IPS-15b (cell line): ENCODE data around the gene OTUD5.

Experiments used
- H3K27me3 ChIP-seq: one replicate; pipeline ENCODE4 v1.6.1; 2013; ENCODE audit warnings: low read length; ENCODE audit not compliant: control insufficient read depth, insufficient read depth
- H3K36me3 ChIP-seq: one replicate; pipeline ENCODE4 v1.6.1; 2013; ENCODE audit warnings: low read length; ENCODE audit not compliant: control insufficient read depth, insufficient read depth
- H3K4me1 ChIP-seq: one replicate; pipeline ENCODE4 v1.6.1; 2013; ENCODE audit warnings: mild to moderate bottlenecking, low read length; ENCODE audit not compliant: control insufficient read depth, insufficient read depth
- H3K4me3 ChIP-seq: one replicate; pipeline ENCODE4 v1.5.1; 2013; ENCODE audit warnings: low read depth, low read length
- H3K9ac ChIP-seq: one replicate; pipeline ENCODE4 v1.6.1; 2013; ENCODE audit warnings: low read depth, mild to moderate bottlenecking, low read length
- H3K9me3 ChIP-seq: one replicate; pipeline ENCODE4 v1.6.1; 2013; ENCODE audit warnings: mild to moderate bottlenecking, low read length; ENCODE audit not compliant: control insufficient read depth, insufficient read depth

Gene OTUD5

GRCh38 chrX:48902776-48903175, 54.6 kb downstream of the OTUD5 start:
- H3K4me3 ChIP-seq, result no peak overlapping the region
- H3K36me3 ChIP-seq, result peaks cover 35% of the 10 kb centered on the region
- H3K4me1 ChIP-seq, result no peaks in the 10 kb centered on the region
- no peak overlapping the region for H3K9ac ChIP-seq
- H3K27me3 ChIP-seq, result no peaks in the 10 kb centered on the region
- no peaks in the 10 kb centered on the region for H3K9me3 ChIP-seq

GRCh38 chrX:48902135-48902534, 55.3 kb downstream of the OTUD5 start:
- Histone ChIP-seq H3K27me3 (no peaks in the 10 kb centered on the region), H3K9ac (no peak overlapping the region), H3K9me3 (no peaks in the 10 kb centered on the region), H3K36me3 (peaks cover 31% of the 10 kb centered on the region), H3K4me3 (no peak overlapping the region), H3K4me1 (no peaks in the 10 kb centered on the region)

GRCh38 chrX:48901069-48901468, 56.3 kb downstream of the OTUD5 start:
- no peaks in the 10 kb centered on the region for H3K27me3 ChIP-seq

GRCh38 chrX:48899078-48899410, 58.4 kb downstream of the OTUD5 start:
- Histone ChIP-seq H3K4me1 (peaks cover 3% of the 10 kb centered on the region), H3K27me3 (no peaks in the 10 kb centered on the region), H3K4me3 (no peak overlapping the region), H3K9me3 (no peaks in the 10 kb centered on the region), H3K9ac (no peak overlapping the region), H3K36me3 (peaks cover 20% of the 10 kb centered on the region)

More at GRCh38 chrX:48901069-48901468, 56.3 kb downstream of the OTUD5 start:
- Histone ChIP-seq H3K9me3 (no peaks in the 10 kb centered on the region), H3K9ac (no peak overlapping the region), H3K4me1 (peaks cover 3% of the 10 kb centered on the region), H3K36me3 (peaks cover 31% of the 10 kb centered on the region), H3K4me3 (no peak overlapping the region)

- H3K9me3 ChIP-seq, result no peaks in the 10 kb centered on the region
Measured at GRCh38 chrX:48897625-48898306, 59.6 kb downstream of the OTUD5 start, which contains the start of the genes PQBP1 and TIMM17B. PQBP1 (plus strand) TSS chrX:48897930; CDS start chrX:48898510, 580 bp downstream. TIMM17B (minus strand) TSS chrX:48897768; CDS start chrX:48897749, 19 bp downstream.

GRCh38 chrX:48897157-48897624, 60.2 kb downstream of the OTUD5 start:
- H3K36me3 ChIP-seq, result peaks cover 27% of the 10 kb centered on the region
- H3K4me3 ChIP-seq, result peak overlapping the region; percentile 93
- H3K9ac ChIP-seq, result peak overlapping the region; percentile 87
- H3K9me3 ChIP-seq, result no peaks in the 10 kb centered on the region
- no peaks in the 10 kb centered on the region for H3K27me3 ChIP-seq
- H3K4me1 ChIP-seq, result peaks cover 3% of the 10 kb centered on the region

More at GRCh38 chrX:48897625-48898306, 59.6 kb downstream of the OTUD5 start, which contains the start of the genes PQBP1 and TIMM17B:
- H3K4me1 ChIP-seq, result peaks cover 3% of the 10 kb centered on the region
- H3K27me3 ChIP-seq, result no peaks in the 10 kb centered on the region
- peak within 1 kb of the TSS; percentile 93 for H3K4me3 ChIP-seq
- peak within 1 kb of the TSS; percentile 87 for H3K9ac ChIP-seq
- peaks cover 28% of the 10 kb centered on the region for H3K36me3 ChIP-seq

- Histone ChIP-seq H3K27me3 (no peaks in the 10 kb centered on the region), H3K4me1 (peaks cover 3% of the 10 kb centered on the region), H3K4me3 (peak overlapping the region; percentile 93), H3K9ac (peak overlapping the region; percentile 79), H3K36me3 (peaks cover 23% of the 10 kb centered on the region), H3K9me3 (no peaks in the 10 kb centered on the region)
Measured at GRCh38 chrX:48896611-48897011, 60.8 kb downstream of the OTUD5 start.

GRCh38 chrX:48894891-48895290, 62.5 kb downstream of the OTUD5 start:
- peaks cover 15% of the 10 kb centered on the region for H3K36me3 ChIP-seq
- no peaks in the 10 kb centered on the region for H3K27me3 ChIP-seq
- H3K9ac ChIP-seq, result no peak overlapping the region
- H3K4me3 ChIP-seq, result no peak overlapping the region
- no peaks in the 10 kb centered on the region for H3K9me3 ChIP-seq
- peaks cover 5% of the 10 kb centered on the region for H3K4me1 ChIP-seq

GRCh38 chrX:48893556-48894348, 63.7 kb downstream of the OTUD5 start:
- H3K4me3 ChIP-seq, result no peak overlapping the region
- H3K27me3 ChIP-seq, result no peaks in the 10 kb centered on the region
- no peaks in the 10 kb centered on the region for H3K9me3 ChIP-seq
- H3K36me3 ChIP-seq, result peaks cover 12% of the 10 kb centered on the region
- no peak overlapping the region for H3K9ac ChIP-seq
- H3K4me1 ChIP-seq, result peaks cover 5% of the 10 kb centered on the region

GRCh38 chrX:48892896-48893295, 64.5 kb downstream of the OTUD5 start:
- Histone ChIP-seq H3K9ac (no peak overlapping the region), H3K4me3 (no peak overlapping the region), H3K36me3 (peaks cover 12% of the 10 kb centered on the region), H3K9me3 (no peaks in the 10 kb centered on the region), H3K27me3 (no peaks in the 10 kb centered on the region), H3K4me1 (peaks cover 5% of the 10 kb centered on the region)

- Histone ChIP-seq H3K27me3 (no peaks in the 10 kb centered on the region), H3K9me3 (no peaks in the 10 kb centered on the region), H3K36me3 (peaks cover 12% of the 10 kb centered on the region), H3K4me1 (peaks cover 5% of the 10 kb centered on the region), H3K4me3 (peak overlapping the region; percentile 65), H3K9ac (no peak overlapping the region)
Measured at GRCh38 chrX:48891402-48892288, 65.8 kb downstream of the OTUD5 start.
